Measurements from ENCODE around the gene ARRB1.

GRCh38 chr11:75283391-75283931 is 68.0 kb downstream of the ARRB1 start:
- TF ChIP-seq CTCF (IDR thresholded peaks at IDR 0.05) (no peak), ZFP36 (IDR thresholded peaks at IDR 0.05; ENCODE audit: borderline replicate concordance, partially characterized antibody) (no peak), POLR2AphosphoS2 (conservative IDR thresholded peaks at IDR 0.05; ENCODE audit: low read length) (no peak), EP300 (IDR thresholded peaks at IDR 0.05) (no peak), CHD2 (IDR thresholded peaks at IDR 0.05; ENCODE audit: low read length, partially characterized antibody) (no peak), SMC3 (IDR thresholded peaks at IDR 0.05) (no peak), NPAS2 (CRISPR knock-in tag; IDR thresholded peaks at IDR 0.05; ENCODE audit: borderline replicate concordance) (no peak), PBX3 (IDR thresholded peaks at IDR 0.05) (no peak)

Data from A549 (cell line).